H1 (cell line): ENCODE measurements around the gene OLIG2. TPM values are rescaled to one million over a fixed set of nuclear protein-coding genes. Genes with fewer than 3 reads are reported as not detected.
A peak's percentile ranks its signal among the peaks of the same experiment; 100 is the strongest.

ENCODE experiments used
- CTCF ChIA-PET: fragments of 300-600 bp; sonication (Branson Sonifier 250); formaldehyde crosslinking; loops from one replicate; lab custom pipeline; 2021; ENCODE audit not compliant: partially characterized antibody; lab: Charles Lee
- POLR2A ChIA-PET: fragments of 300-600 bp; sonication (Branson Sonifier 250); formaldehyde crosslinking; loops from one replicate; lab custom pipeline; 2021; ENCODE audit warnings: inconsistent platforms; ENCODE audit not compliant: partially characterized antibody; lab: Charles Lee
- DNase-seq, 2 experiments: peaks; one replicate each; pipeline versions ENCODE4 v3.0.0 to v3.0.0-alpha.2; 2010 to 2022; ENCODE audit warnings: low spot score in 2 of 2, low read depth in 1 of 2, mixed read lengths in 1 of 2
- FAIRE-seq: peaks from 2 replicates; lab custom pipeline; 2011; peaks lifted over from hg19 to GRCh38; lab: Jason Lieb, UNC
- H2AFZ ChIP-seq: 2 replicates; pipeline ENCODE4 v1.8.1; 2012; ENCODE audit warnings: low read length, inconsistent platforms
- H2AK5ac ChIP-seq: 2 replicates; pipeline ENCODE4 v1.6.1; 2013; ENCODE audit warnings: low read depth, low read length
- H2BK120ac ChIP-seq: replicated peaks from 2 replicates; pipeline ENCODE3; 2013; ENCODE audit warnings: low read depth, low read length, inconsistent platforms
- H2BK12ac ChIP-seq: 2 replicates; pipeline ENCODE4 v1.6.1; 2013; ENCODE audit warnings: low read depth, low read length
- H2BK15ac ChIP-seq: 2 replicates; pipeline ENCODE4 v1.6.1; 2013; ENCODE audit warnings: low read length
- H2BK20ac ChIP-seq: 2 replicates; pipeline ENCODE4 v1.6.1; 2013; ENCODE audit warnings: low read length
- H2BK5ac ChIP-seq: 2 replicates; pipeline ENCODE4 v1.6.1; 2013; ENCODE audit warnings: low read depth, low read length
- H3K14ac ChIP-seq: 2 replicates; pipeline ENCODE4 v1.6.1; 2013; ENCODE audit warnings: inconsistent platforms; ENCODE audit not compliant: insufficient read length
- H3K18ac ChIP-seq: 2 replicates; pipeline ENCODE4 v1.6.1; 2013; ENCODE audit warnings: low read length; ENCODE audit errors: extremely low read depth
- H3K23ac ChIP-seq: 2 replicates; pipeline ENCODE4 v1.6.1; 2013; ENCODE audit warnings: inconsistent platforms; ENCODE audit not compliant: insufficient read length
- H3K23me2 ChIP-seq: 2 replicates; pipeline ENCODE4 v1.6.1; 2013; ENCODE audit warnings: low read depth, low read length
- H3K27ac ChIP-seq: 2 replicates; pipeline ENCODE4 v1.6.1; 2011; ENCODE audit warnings: low read depth, low read length, inconsistent platforms
- H3K27me3 ChIP-seq, 4 experiments: replicated peaks in 1 of 4; 1 replicate in 1 of 4; 2 replicates in 3 of 4; pipeline versions ENCODE4 v1.6.1 to v1.8.1; 2011 to 2013; ENCODE audit warnings: low read length in 3 of 4, mild to moderate bottlenecking in 3 of 4, inconsistent platforms in 2 of 4, mixed read lengths in 2 of 4, moderate library complexity in 1 of 4; ENCODE audit not compliant: control insufficient read depth in 3 of 4, insufficient read depth in 3 of 4; ENCODE audit errors: extremely low read depth in 1 of 4
- H3K36me3 ChIP-seq, 4 experiments: 2 replicates each; pipeline versions ENCODE4 v1.6.1 to v1.8.1; 2011 to 2013; ENCODE audit warnings: mild to moderate bottlenecking in 4 of 4, low read length in 3 of 4, moderate library complexity in 2 of 4, control low read depth in 1 of 4, inconsistent platforms in 1 of 4; ENCODE audit not compliant: insufficient read depth in 4 of 4, control insufficient read depth in 2 of 4
- H3K4ac ChIP-seq: replicated peaks from 2 replicates; pipeline ENCODE3; 2013; ENCODE audit warnings: low read length, low read depth, mixed read lengths, inconsistent platforms; ENCODE audit not compliant: insufficient read length
- H3K4me1 ChIP-seq, 4 experiments: replicated peaks in 1 of 4; 1 replicate in 1 of 4; 2 replicates in 3 of 4; pipeline versions ENCODE4 v1.6.1 to v1.8.1; 2011 to 2013; ENCODE audit warnings: low read length in 3 of 4, inconsistent platforms in 2 of 4, mixed read lengths in 1 of 4; ENCODE audit not compliant: insufficient read depth in 4 of 4, control insufficient read depth in 3 of 4
- H3K4me2 ChIP-seq, 2 experiments: 2 replicates each; pipeline versions ENCODE4 v1.6.1 to v1.8.1; 2011 to 2013; ENCODE audit warnings: low read depth in 2 of 2, low read length in 2 of 2, control low read depth in 1 of 2, inconsistent platforms in 1 of 2, mild to moderate bottlenecking in 1 of 2; ENCODE audit not compliant: insufficient read depth in 1 of 2
- H3K4me3 ChIP-seq, 4 experiments: fragments of 200-600, 300-600 bp in 1 of 4; sonication (generic), shearing (Covaris generic), sonication (Bioruptor Twin) in 1 of 4; 2 replicates each; pipeline versions ENCODE4 v1.5.1 to v1.8.1; 2011 to 2016; ENCODE audit warnings: low read length in 4 of 4, low read depth in 3 of 4, control low read depth in 2 of 4, inconsistent platforms in 2 of 4, mild to moderate bottlenecking in 2 of 4, mixed read lengths in 1 of 4, moderate library complexity in 1 of 4; ENCODE audit not compliant: insufficient read depth in 2 of 4; ENCODE audit errors: extremely low read depth in 1 of 4
- H3K56ac ChIP-seq: replicated peaks from 2 replicates; pipeline ENCODE3; 2013; ENCODE audit warnings: low read depth, mild to moderate bottlenecking, mixed read lengths, low read length, inconsistent platforms; ENCODE audit not compliant: insufficient read length
- H3K79me1 ChIP-seq: 2 replicates; pipeline ENCODE4 v1.6.1; 2013; ENCODE audit warnings: low read depth, low read length, control low read depth
- H3K79me2 ChIP-seq, 2 experiments: 2 replicates each; pipeline versions ENCODE4 v1.6.1 to v1.8.1; 2012 to 2013; ENCODE audit warnings: low read length in 2 of 2, mild to moderate bottlenecking in 2 of 2, inconsistent platforms in 1 of 2; ENCODE audit not compliant: insufficient read depth in 2 of 2, control insufficient read depth in 1 of 2
- H3K9ac ChIP-seq, 4 experiments: replicated peaks in 1 of 4; 1 replicate in 1 of 4; 2 replicates in 3 of 4; pipeline versions ENCODE4 v1.6.1 to v1.8.1; 2011 to 2013; ENCODE audit warnings: low read depth in 3 of 4, low read length in 3 of 4, control low read depth in 2 of 4, mild to moderate bottlenecking in 2 of 4, moderate library complexity in 2 of 4, inconsistent platforms in 1 of 4; ENCODE audit errors: extremely low read depth in 1 of 4
- H3K9me3 ChIP-seq, 2 experiments: 2 replicates each; pipeline versions ENCODE4 v1.6.1 to v1.8.1; 2012 to 2013; ENCODE audit warnings: mild to moderate bottlenecking in 2 of 2, moderate library complexity in 2 of 2, control low read depth in 1 of 2, inconsistent platforms in 1 of 2, low read depth in 1 of 2, low read length in 1 of 2, mixed read lengths in 1 of 2; ENCODE audit not compliant: insufficient read depth in 2 of 2
- H4K20me1 ChIP-seq, 2 experiments: replicated peaks in 1 of 2; 2 replicates each; pipeline versions ENCODE3 to v1.8.1; 2011 to 2013; ENCODE audit warnings: inconsistent platforms in 2 of 2, low read length in 2 of 2, mild to moderate bottlenecking in 1 of 2; ENCODE audit not compliant: insufficient read depth in 2 of 2, control insufficient read depth in 1 of 2
- H4K5ac ChIP-seq: 2 replicates; pipeline ENCODE4 v1.6.1; 2013; ENCODE audit warnings: low read length, low read depth, mixed read lengths, inconsistent platforms; ENCODE audit not compliant: insufficient read length
- H4K8ac ChIP-seq: 2 replicates; pipeline ENCODE4 v1.8.0; 2013; ENCODE audit warnings: mild to moderate bottlenecking, moderate library complexity, low read length, inconsistent platforms; ENCODE audit not compliant: insufficient read depth; ENCODE audit errors: extremely low read depth
- H4K91ac ChIP-seq: replicated peaks from 2 replicates; pipeline ENCODE3; 2013; ENCODE audit warnings: low read length, mixed read lengths, inconsistent platforms; ENCODE audit not compliant: insufficient read length
- BCL11A ChIP-seq, 2 experiments: IDR thresholded peaks; one replicate each; pipeline ENCODE4 v1.6.1; 2011; ENCODE audit warnings: low read depth in 2 of 2, low read length in 2 of 2, mild to moderate bottlenecking in 2 of 2
- BRCA1 ChIP-seq: IDR thresholded peaks from 2 replicates; pipeline ENCODE4 v1.6.1; 2012; ENCODE audit warnings: low read depth, low read length, improper control_type of control experiment
- CTBP2 ChIP-seq: IDR thresholded peaks from 2 replicates; pipeline ENCODE4 v1.7.0; 2011; ENCODE audit warnings: borderline replicate concordance, mild to moderate bottlenecking, moderate library complexity, mixed read lengths, low read length; ENCODE audit not compliant: insufficient read depth, insufficient read length
- EZH2 ChIP-seq: fragments of 200-600 bp; sonication (generic); IDR thresholded peaks from 2 replicates; pipeline ENCODE4 v1.7.1; 2012; ENCODE audit warnings: low read depth, mild to moderate bottlenecking, moderate library complexity, low read length, inconsistent platforms; ENCODE audit not compliant: severe bottlenecking
- FOSL1 ChIP-seq: IDR thresholded peaks from 2 replicates; pipeline ENCODE4 v1.6.1; 2011; ENCODE audit warnings: mild to moderate bottlenecking, low read depth, low read length, moderate library complexity; ENCODE audit not compliant: insufficient read depth
- KDM1A ChIP-seq: fragments of 200-600, 300-600 bp; sonication (generic); IDR thresholded peaks from 2 replicates; pipeline ENCODE4 v1.7.1; 2016; ENCODE audit warnings: mild to moderate bottlenecking, low read length, borderline replicate concordance
- WGBS, 2 experiments: shearing (Covaris generic) in 1 of 2; methylation state at CpG; one replicate each; pipeline versions ENCODE4 v1.1.6 to v1.1.7; 2013 to 2015; ENCODE audit warnings: low lambda C conversion rate in 2 of 2, mixed read lengths in 2 of 2, inconsistent platforms in 1 of 2, low coverage in 1 of 2, missing lambda C conversion rate in 1 of 2; ENCODE audit not compliant: insufficient replicate concordance in 2 of 2, insufficient coverage in 1 of 2, insufficient read length in 1 of 2; ENCODE audit errors: extremely low coverage in 1 of 2, missing lambda C conversion rate in 1 of 2; 5-methylcytosine and 5-hydroxymethylcytosine counted together
- polyA plus RNA-seq, 7 experiments: library from polyadenylated mRNA; depleted of rRNA in 3 of 7; stranded (reverse) in 5 of 7; unstranded in 2 of 7; fragments of >200 nt in 5 of 7; fragments of 200-250 nt in 2 of 7; gene quantifications; 1 replicate in 5 of 7; 2 replicates in 1 of 7; 4 replicates in 1 of 7; pipeline versions ENCODE4 v1.2.1 to v1.2.3, GENCODE V29; 2011 to 2013; ENCODE audit warnings: missing spikeins in 2 of 7, mixed read lengths in 2 of 7
- total RNA-seq: library from RNA; stranded (reverse); fragmentation: NEBNext Ultra II Directional; extraction: Animal tissue kit (Norgen Biotek cat#: 25700); gene quantifications from 2 replicates; pipeline ENCODE4 v1.2.1, GENCODE V29; 2021

Gene OLIG2
- total and polyA plus RNA-seq, 2 of the 8 experiments (the other 6 are each of a cell fraction or from before 2014, with no cell fraction given), result 0.79 TPM; not detected in 1

DNA sequence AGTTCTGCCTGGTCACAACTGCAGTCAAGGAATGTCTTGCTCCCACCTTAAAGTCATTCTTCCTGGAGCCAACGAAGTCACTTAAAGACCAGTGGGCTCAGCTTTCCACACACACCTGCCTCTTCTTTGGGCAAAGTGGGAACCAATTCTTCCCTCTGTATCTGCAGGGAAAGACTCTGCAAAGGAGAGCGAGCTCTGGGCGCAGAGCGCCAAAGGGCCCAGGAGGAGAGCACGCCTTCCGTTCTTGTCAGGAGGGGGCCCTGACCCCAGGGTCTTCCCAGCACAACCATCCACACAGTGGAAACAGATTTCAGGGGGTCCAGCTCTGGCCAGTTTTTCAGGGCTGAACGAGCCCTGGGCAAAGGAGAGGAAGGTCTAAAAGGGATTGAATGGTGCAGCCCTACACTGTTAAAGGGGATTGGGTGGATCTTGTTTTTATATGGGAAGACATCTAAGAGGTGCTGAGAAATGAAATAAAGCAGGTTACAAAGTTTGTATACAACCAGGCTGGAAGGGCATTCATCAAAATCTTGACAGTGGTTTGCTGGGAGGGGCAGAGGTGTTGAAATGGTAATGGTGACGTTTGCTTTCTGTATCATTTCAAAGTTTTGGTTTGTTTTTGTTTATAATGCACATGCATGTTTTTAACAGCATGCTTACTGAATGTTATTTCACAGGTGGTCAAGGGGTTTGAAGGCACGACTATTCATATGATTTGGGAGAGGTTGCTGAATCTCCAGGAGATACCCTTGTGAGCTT, 6.8 kb upstream of the OLIG2 start:
- WGBS, 2 experiments, result 55% methylated on average over 9 of the region's 9 CpGs; no CpG with 5 or more reads in 1 of the 2 experiments
- Histone ChIP-seq H3K79me1 (no peaks in the 10 kb centered on the region), H3K23ac (no peak overlapping the region), H3K27me3 (peaks cover 60 to 68% (median 66%) of the 10 kb centered on the region in 4 experiments), H3K4ac (no peak overlapping the region), H3K4me3 (peak overlapping the region in 1 of 4 experiments; percentile 56; a peak in 2 of 8 replicates), H3K9ac (no peak overlapping the region), H2BK5ac (no peak overlapping the region), H3K27ac (no peak overlapping the region), H3K79me2 (no peaks in the 10 kb centered on the region), H2AFZ (no peak overlapping the region), H4K5ac (no peak overlapping the region), H3K14ac (no peak overlapping the region), H3K18ac (no peak overlapping the region), H3K56ac (no peak overlapping the region), H2BK20ac (no peak overlapping the region), H3K36me3 (no peaks in the 10 kb centered on the region), H4K20me1 (peaks cover 3 to 6% of the 10 kb centered on the region in 2 experiments), H2BK120ac (no peak overlapping the region), H3K4me1 (peaks cover 0 to 10% (median 8%) of the 10 kb centered on the region in 4 experiments; a peak in 6 of 7 replicates), H2BK15ac (no peak overlapping the region), H3K9me3 (no peaks in the 10 kb centered on the region; a peak in 1 of 4 replicates), H2AK5ac (no peak overlapping the region), H4K91ac (no peak overlapping the region), H3K4me2 (peak overlapping the region; percentile 66 to 67; a peak in 2 of 4 replicates), H2BK12ac (no peak overlapping the region; the same call in 1 of the 2 replicates), H3K23me2 (peaks cover 7% of the 10 kb centered on the region; the same call in 1 of the 2 replicates), H4K8ac (no peak overlapping the region)
- DNase-seq (peak in 1 of 2 experiments; percentile 39), FAIRE-seq (no peak)
- ChIA-PET POLR2A (no interaction called here), CTCF (interaction anchor here (0.8 to 1.9 kb wide), 6 partner anchors 8 to 109 kb away, joined by 3 to 7 read pairs (median 4); no protein-coding TSS in a partner anchor)
- TF ChIP-seq EZH2 (no peak), CTBP2 (no peak), FOSL1 (no peak), KDM1A (no peak), BCL11A (IDR thresholded peaks at IDR 0.05; ENCODE audit: low read depth in 2 of 2, low read length in 2 of 2) (no peak), BRCA1 (no peak)
